Right ventricle myocardium inferior (tissue), 1 donor: ENCODE data around the gene ZG16. TPM values are rescaled to one million over a fixed set of nuclear protein-coding genes. Genes with fewer than 3 reads are reported as not detected.
"Not testable (repeated sequence)": the region's sequence is repeated elsewhere in the genome, so short reads cannot be mapped to it uniquely, and the experiment has no call there.

Experiments
- ATAC-seq: fragments of 200-7000 bp; cut with Tn5 transposase; one replicate; pipeline ENCODE4 v1.9.1; 2020; ENCODE audit warnings: mild to moderate bottlenecking, moderate library complexity
- DNase-seq: peaks from one replicate; pipeline ENCODE4 v3.0.0; 2021; ENCODE audit errors: missing footprints
- intact Hi-C: fragments of 100-400 bp; cut with DNase I; formaldehyde crosslinking; loops from one replicate; pipeline ENCODE4 v1.11.0; 2022
- total RNA-seq: library from RNA; stranded (reverse); fragmentation: NEBNext Ultra II Directional; extraction: Animal tissue kit (Norgen Biotek cat#: 25700); gene quantifications from one replicate; pipeline ENCODE4 v1.2.1, GENCODE V29; 2021
- donor health status: DM: no; HTN: yes; CAD: no; lungs with severe emphysema.

Gene ZG16
- total RNA-seq, 1 donor from 2014 or later: not detected

GRCh38 chr16:29746518-29746917, 31.5 kb upstream of the ZG16 start:
- intact Hi-C loops, DNase-seq, ATAC-seq: not testable (repeated sequence)

DNA sequence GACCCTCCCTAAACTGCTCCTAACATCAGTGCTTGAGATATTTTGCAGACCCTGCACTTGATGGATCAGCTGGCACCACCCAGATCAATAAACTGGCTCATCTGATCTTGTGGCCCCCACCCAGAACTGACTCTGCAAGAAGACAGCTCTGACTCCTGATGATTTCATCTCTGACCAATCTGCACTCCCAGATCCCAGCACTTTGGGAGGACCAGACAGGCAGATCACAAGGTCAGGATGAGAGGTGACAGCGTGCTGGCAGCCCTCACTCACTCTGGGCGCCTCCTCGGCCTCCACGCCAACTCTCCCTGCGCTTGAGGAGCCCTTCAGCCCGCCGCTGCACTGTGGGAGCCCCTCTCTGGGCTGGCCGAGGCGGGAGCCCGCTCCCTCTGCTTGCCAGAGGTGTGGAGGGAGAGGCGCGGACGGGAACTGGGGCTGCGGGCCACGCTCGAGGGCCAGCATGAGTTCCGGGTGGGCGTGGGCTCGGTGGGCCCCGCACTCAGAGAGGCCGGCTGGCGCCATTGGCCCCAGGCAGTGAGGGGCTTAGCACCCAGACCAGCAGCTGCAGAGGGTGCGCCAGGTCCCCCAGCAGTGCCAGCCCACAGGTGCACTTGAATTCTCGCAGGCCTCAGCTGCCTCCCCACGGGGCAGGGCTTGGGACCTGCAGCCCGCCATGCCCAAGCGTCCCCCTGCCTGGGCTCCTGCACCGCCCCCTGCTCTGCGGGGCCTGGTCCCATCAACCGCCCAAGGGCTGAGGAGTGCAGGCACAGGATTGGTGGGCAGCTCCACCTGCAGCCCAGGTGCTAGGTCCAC, 29.9 kb upstream of the ZG16 start:
- ATAC-seq (no peak), DNase-seq (no peak)
- intact Hi-C loops: no loop called here

DNA sequence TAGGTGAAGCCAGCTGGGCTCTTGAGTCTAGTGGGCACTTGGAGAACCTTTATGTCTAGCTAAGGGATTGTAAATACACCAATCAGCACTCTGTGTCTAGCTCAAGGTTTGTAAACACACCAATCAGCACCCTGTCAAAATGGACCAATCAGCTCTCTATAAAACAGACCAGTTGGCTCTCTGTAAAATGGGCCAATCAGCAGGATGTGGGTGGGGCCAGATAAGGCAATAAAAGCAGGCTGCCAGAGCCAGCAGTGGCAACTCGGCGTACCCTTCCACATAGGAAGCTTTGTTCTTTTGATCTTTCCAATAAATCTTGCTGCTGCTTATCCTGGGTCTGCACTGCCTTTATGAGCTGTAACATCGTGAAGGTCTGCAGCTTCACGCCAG, 29.3 kb upstream of the ZG16 start:
- intact Hi-C loops, ATAC-seq, DNase-seq: not testable (repeated sequence)

- no peak for DNase-seq
- ATAC-seq: no peak
- intact Hi-C loops: no loop called here
These were observed 24.5 kb upstream of the ZG16 start for GRCh38 chr16:29753516-29753915.

DNA sequence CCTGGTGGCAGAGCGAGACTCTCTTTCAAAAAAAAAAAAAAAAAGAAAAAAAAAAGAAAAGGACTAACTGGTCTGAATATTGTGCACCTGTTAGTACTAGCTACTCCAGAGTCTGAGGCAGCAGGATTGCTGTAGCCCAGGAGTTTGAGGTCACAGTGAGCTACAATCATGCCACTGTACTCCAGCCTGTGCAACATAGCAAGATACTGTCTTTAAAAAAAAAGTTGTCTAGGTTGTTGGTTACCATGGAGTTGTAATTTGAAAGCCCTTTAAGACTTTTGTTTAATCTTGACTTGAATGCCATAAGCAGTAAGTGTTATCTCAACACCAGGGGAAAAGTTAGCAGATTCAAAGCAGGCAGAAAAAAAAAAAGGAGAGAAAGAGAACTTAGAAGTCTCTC, 21.4 kb upstream of the ZG16 start:
- DNase-seq (no peak), ATAC-seq (no peak)
- intact Hi-C loops: no loop called here

- DNase-seq, intact Hi-C loops, ATAC-seq: not testable (repeated sequence)
These were observed 21.0 kb upstream of the ZG16 start for GRCh38 chr16:29757086-29757485.

- peak; percentile 70 for ATAC-seq
- intact Hi-C loops: no loop called here
- DNase-seq: no peak
These were observed 20.0 kb upstream of the ZG16 start for GRCh38 chr16:29757950-29758466.

GRCh38 chr16:29760567-29761279, 17.3 kb upstream of the ZG16 start:
- intact Hi-C loops: no loop called here
- no peak for DNase-seq
- ATAC-seq: no peak

- ATAC-seq, DNase-seq, intact Hi-C loops: not testable (repeated sequence)
These were observed 16.8 kb upstream of the ZG16 start for GRCh38 chr16:29761280-29761651.

DNA sequence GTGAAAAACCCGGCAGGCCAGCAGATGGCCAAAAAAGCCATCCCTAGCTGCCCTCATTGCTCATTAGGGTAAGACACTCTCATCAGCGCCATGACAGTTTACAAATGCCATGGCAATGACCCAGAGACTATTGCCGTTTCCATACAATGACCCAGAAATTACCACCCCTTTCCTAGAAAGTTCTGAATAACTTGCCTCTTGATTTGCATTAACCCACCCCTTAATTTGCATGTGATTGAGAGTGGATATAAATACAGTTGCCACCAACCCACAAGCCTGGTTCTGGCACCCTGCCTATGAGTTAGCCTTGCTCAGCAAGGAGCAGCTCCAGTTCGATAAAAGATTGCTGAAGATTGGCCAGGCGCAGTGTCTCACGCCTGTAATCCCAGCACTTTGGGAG, 16.2 kb upstream of the ZG16 start:
- ATAC-seq (no peak), DNase-seq (no peak)
- intact Hi-C loops: no loop called here

DNA sequence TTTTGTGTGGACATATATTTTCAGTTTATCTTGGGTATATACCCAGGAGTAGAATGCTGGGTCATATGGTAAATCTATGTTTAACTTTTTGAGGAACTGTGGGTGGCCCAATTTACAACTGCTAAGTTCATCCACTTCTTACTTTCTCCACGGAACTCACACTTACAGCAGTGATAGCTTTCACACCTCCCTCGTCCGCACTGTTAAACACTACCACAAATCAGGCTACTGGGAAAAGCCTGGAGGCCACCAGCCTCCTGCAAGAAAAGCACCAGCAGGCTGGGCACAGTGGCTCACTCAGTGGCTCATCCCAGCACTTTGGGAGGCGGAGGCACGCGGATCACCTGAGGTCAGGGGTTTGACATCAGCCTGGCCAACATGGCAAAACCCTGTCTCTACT, 14.7 kb upstream of the ZG16 start:
- intact Hi-C loops: no loop called here
- no peak for ATAC-seq

DNA sequence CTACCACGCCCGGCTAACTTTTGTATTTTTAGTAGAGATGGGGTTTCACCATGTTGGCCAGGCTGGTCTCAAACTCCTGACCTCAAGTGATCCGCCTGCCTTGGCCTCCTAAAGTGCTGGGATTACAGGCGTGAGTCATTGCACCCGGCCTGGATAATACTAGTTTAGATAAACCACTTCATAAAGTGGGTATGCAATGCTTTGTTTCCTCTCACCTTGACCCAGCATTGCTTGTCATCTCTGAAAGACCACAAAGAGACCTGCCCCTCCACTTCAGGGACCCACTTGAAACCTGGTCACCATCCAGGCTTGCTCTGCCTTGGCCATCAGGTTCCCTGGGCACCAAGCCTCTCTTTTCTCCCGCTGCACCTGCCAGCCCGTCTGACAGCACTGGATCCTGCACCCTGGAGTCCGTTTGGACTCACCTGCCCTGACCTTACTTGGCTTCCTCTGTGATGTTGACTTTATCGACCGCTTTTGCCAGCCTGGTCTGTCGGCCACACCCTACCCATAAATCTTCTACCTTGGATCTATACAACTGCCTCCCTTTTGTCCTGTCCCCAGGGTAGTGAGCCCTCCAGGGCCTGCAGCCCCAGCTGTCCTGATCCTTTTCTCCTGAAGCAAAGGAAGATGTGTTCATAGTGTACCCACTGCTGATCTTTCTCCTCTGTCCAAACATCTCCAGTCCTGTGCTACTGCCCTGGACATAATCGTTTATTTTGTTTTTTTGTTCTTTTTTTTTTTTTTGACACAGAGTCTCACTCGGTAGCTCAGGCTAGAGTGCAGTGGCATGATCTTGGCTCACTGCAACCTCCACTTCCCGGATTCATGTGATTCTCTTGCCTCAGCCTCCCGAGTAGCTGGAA, 12.7 kb upstream of the ZG16 start:
- DNase-seq (no peak), ATAC-seq (no peak)
- intact Hi-C loops: no loop called here

More for the DNA sequence above, 14.7 kb upstream of the ZG16 start:
- DNase-seq: no peak

DNA sequence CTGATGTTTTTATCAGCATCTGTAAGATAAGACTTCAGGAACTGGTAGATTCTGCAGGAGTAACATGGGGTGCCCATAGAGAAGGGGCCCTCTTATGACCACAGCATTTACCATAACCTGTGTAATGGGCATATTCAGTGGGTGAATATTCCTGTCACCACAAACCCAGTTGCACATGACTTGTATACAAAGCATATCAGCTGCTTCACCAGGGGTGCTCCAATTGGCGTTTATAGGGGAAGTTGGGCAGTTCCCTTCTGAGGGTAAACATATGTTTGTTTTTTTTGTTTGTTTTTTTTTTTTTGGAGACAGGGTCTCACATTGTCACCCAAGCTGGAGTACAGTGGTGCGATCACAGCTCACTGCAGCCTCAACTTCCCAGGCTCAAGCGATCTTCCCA, 11.5 kb upstream of the ZG16 start:
- intact Hi-C loops: no loop called here
- no peak for DNase-seq
- no peak for ATAC-seq

DNA sequence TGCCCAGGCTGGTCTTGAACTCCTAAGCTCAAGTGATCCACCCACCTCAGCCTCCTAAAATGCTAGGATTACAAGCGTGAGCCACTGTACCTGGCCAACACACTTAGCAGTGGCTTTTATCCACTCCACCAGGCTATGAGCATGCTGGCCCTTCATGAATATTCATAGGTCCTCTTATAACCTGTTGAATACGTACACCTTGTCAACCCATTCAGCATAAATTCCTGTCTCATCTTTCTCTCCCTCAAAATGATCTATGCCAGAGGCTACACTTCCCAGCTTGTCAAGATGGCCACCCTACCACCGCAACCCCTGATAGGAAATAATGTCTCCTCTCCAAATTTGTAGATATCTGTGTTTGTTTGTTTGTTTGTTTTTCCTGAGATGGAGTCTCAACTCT, 11.0 kb upstream of the ZG16 start:
- no peak for DNase-seq
- intact Hi-C loops: no loop called here
- no peak for ATAC-seq

DNA sequence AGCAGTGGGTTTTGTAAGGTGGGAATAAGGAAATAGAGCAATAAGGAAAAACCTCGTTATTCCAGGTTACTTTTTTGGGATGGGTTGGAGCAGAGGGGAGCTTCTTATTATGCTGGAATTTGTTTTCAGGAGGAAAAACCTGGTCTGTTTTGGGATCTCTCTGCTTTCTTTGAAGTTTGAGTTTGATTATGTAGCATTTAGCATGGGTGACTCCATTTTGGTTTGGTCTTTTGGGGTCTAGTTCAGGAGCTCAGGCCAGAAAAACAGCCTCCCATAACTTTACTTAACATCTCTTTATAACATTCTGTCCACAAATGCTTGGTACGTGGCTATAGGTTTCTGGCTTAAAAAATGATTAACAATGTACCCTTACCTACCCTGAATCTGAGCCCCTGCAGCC, 8.5 kb upstream of the ZG16 start:
- DNase-seq: no peak
- ATAC-seq: no peak
- intact Hi-C loops: no loop called here

- ATAC-seq (no peak), DNase-seq (no peak)
- intact Hi-C loops: no loop called here
These were observed 7.7 kb upstream of the ZG16 start for GRCh38 chr16:29770250-29770929.

- intact Hi-C loops, ATAC-seq, DNase-seq: not testable (repeated sequence)
These were observed 5.7 kb upstream of the ZG16 start for GRCh38 chr16:29772330-29772729.

GRCh38 chr16:29774730-29775129, 3.3 kb upstream of the ZG16 start:
- no peak for ATAC-seq
- intact Hi-C loops: no loop called here
- no peak for DNase-seq
